ENCODE data around the gene NAA80.

DNA sequence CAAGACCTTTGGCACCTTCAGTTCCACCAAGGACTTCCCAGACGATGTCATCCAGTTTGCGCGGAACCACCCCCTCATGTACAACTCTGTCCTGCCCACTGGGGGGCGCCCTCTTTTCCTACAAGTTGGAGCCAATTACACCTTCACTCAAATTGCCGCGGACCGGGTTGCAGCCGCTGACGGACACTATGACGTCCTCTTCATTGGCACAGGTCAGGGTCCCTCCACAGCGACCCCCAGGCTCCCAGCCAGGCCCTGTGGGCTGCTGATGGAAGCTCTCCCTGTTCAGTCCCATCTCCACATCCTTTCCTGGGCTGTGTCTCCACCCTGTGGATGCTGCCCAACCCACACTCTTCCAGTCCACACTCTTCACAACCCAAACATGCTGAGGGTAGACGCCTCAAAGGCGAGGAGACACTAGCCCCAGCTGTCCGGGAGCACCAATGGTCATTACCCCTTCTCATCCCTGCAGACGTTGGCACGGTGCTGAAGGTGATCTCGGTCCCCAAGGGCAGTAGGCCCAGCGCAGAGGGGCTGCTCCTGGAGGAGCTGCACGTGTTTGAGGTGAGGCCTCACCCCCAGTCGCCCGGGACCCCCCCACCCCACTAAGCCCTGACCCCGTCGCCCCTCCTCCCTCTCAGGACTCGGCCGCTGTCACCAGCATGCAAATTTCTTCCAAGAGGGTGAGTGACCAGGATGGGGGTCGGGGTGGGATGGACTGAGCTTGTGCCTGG lies 24.7 kb downstream of the NAA80 start:
- no peak for TF ChIP-seq POLR2A (IDR thresholded peaks at IDR 0.05)
- TF ChIP-seq, protein P1, sequence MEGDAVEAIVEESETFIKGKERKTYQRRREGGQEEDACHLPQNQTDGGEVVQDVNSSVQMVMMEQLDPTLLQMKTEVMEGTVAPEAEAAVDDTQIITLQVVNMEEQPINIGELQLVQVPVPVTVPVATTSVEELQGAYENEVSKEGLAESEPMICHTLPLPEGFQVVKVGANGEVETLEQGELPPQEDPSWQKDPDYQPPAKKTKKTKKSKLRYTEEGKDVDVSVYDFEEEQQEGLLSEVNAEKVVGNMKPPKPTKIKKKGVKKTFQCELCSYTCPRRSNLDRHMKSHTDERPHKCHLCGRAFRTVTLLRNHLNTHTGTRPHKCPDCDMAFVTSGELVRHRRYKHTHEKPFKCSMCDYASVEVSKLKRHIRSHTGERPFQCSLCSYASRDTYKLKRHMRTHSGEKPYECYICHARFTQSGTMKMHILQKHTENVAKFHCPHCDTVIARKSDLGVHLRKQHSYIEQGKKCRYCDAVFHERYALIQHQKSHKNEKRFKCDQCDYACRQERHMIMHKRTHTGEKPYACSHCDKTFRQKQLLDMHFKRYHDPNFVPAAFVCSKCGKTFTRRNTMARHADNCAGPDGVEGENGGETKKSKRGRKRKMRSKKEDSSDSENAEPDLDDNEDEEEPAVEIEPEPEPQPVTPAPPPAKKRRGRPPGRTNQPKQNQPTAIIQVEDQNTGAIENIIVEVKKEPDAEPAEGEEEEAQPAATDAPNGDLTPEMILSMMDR (IDR thresholded peaks at IDR 0.05): peak; percentile 62 to 81 (median 74)

Data from adrenal gland (tissue), 5 donors.